IMR-90 (cell line): ENCODE results near the gene DDX4. TPM values are rescaled to one million over a fixed set of nuclear protein-coding genes. Genes with fewer than 3 reads are reported as not detected.

Source experiments
- ATAC-seq: fragments of 200-7000 bp; cut with Tn5 transposase; 2 replicates; pipeline ENCODE4 v1.9.1; 2020; ENCODE audit warnings: low read depth, mild to moderate bottlenecking, moderate library complexity
- BruUV-seq: library from RNA; stranded (reverse); fragments of 400-500 nt; replicated peaks from 2 replicates; lab custom pipeline; 2021; lab: Mats Ljungman, UMichigan
- CTCF ChIA-PET: fragments of 300-600 bp; formaldehyde crosslinking; extraction: SDS; loops from one replicate; lab custom pipeline; 2021; ENCODE audit warnings: antibody characterized with exemption; lab: Yijun Ruan, JAX
- POLR2A ChIA-PET: fragments of 300-600 bp; sonication (Branson Sonifier 250); formaldehyde crosslinking; loops from one replicate; lab custom pipeline; 2022; ENCODE audit warnings: antibody characterized with exemption; ENCODE audit not compliant: unreplicated experiment; lab: Charles Lee
- DNase-seq: peaks from one replicate; pipeline ENCODE4 v3.0.0; 2013
- H2AFZ ChIP-seq: replicated peaks from 2 replicates; pipeline ENCODE3; 2013; ENCODE audit warnings: low read length, mild to moderate bottlenecking; ENCODE audit not compliant: poor library complexity
- H2AK5ac ChIP-seq: 2 replicates; pipeline ENCODE4 v1.6.1; 2013; ENCODE audit warnings: low read depth, low read length, inconsistent platforms
- H2AK9ac ChIP-seq: replicated peaks from 2 replicates; pipeline ENCODE3; 2013; ENCODE audit warnings: mild to moderate bottlenecking, low read depth, low read length, moderate library complexity; ENCODE audit not compliant: poor library complexity
- H2BK120ac ChIP-seq: 2 replicates; pipeline ENCODE4 v1.6.1; 2013; ENCODE audit warnings: low read depth, low read length, inconsistent platforms
- H2BK15ac ChIP-seq: 3 replicates; pipeline ENCODE4 v1.6.1; 2013; ENCODE audit warnings: low read depth, low read length, inconsistent platforms
- H2BK20ac ChIP-seq: 2 replicates; pipeline ENCODE4 v1.6.1; 2013; ENCODE audit warnings: low read depth, mild to moderate bottlenecking, inconsistent platforms, low read length, moderate library complexity
- H2BK5ac ChIP-seq: 2 replicates; pipeline ENCODE4 v1.6.1; 2013; ENCODE audit warnings: mild to moderate bottlenecking, low read depth, low read length, inconsistent platforms; ENCODE audit not compliant: poor library complexity, severe bottlenecking
- H3K14ac ChIP-seq: replicated peaks from 2 replicates; pipeline ENCODE4 v1.6.1; 2013; ENCODE audit warnings: low read depth, low read length, inconsistent platforms
- H3K18ac ChIP-seq: 2 replicates; pipeline ENCODE4 v1.6.1; 2013; ENCODE audit warnings: low read depth, low read length, control low read depth
- H3K23ac ChIP-seq: 2 replicates; pipeline ENCODE4 v1.6.1; 2013; ENCODE audit warnings: low read depth, low read length, inconsistent platforms
- H3K27ac ChIP-seq: 2 replicates; pipeline ENCODE4 v1.5.1; 2013; ENCODE audit warnings: mild to moderate bottlenecking, control low read depth, low read length; ENCODE audit not compliant: insufficient read depth
- H3K27me3 ChIP-seq: 2 replicates; pipeline ENCODE4 v1.6.1; 2013; ENCODE audit warnings: low read length; ENCODE audit not compliant: control insufficient read depth, insufficient read depth
- H3K36me3 ChIP-seq: 2 replicates; pipeline ENCODE4 v1.6.1; 2013; ENCODE audit warnings: low read length, mixed read lengths; ENCODE audit not compliant: control insufficient read depth, insufficient read depth
- H3K4ac ChIP-seq: 2 replicates; pipeline ENCODE4 v1.6.1; 2013; ENCODE audit warnings: low read depth, low read length, inconsistent platforms
- H3K4me1 ChIP-seq: 2 replicates; pipeline ENCODE4 v1.6.1; 2013; ENCODE audit warnings: low read length, mixed read lengths; ENCODE audit not compliant: control insufficient read depth, insufficient read depth
- H3K4me2 ChIP-seq: 2 replicates; pipeline ENCODE4 v1.6.1; 2013; ENCODE audit warnings: low read depth, mild to moderate bottlenecking, control low read depth, low read length, moderate library complexity
- H3K4me3 ChIP-seq: 2 replicates; pipeline ENCODE4 v1.5.1; 2013; ENCODE audit warnings: low read depth, mild to moderate bottlenecking, control low read depth, low read length, moderate library complexity; ENCODE audit not compliant: insufficient read depth
- H3K56ac ChIP-seq: 2 replicates; pipeline ENCODE4 v1.6.1; 2013; ENCODE audit warnings: low read length, inconsistent platforms; ENCODE audit not compliant: insufficient read depth; ENCODE audit errors: extremely low read depth
- H3K79me1 ChIP-seq, 2 experiments: 2 replicates each; pipeline ENCODE4 v1.6.1; 2013; ENCODE audit warnings: low read length in 2 of 2, inconsistent platforms in 1 of 2, low read depth in 1 of 2
- H3K9ac ChIP-seq: 2 replicates; pipeline ENCODE4 v1.6.1; 2013; ENCODE audit warnings: low read depth, low read length, control low read depth
- H3K9me1 ChIP-seq: 2 replicates; pipeline ENCODE4 v1.6.1; 2013; ENCODE audit warnings: low read length, inconsistent platforms; ENCODE audit not compliant: insufficient read depth
- H3K9me3 ChIP-seq: 2 replicates; pipeline ENCODE4 v1.6.1; 2013; ENCODE audit warnings: low read length; ENCODE audit not compliant: control insufficient read depth, insufficient read depth
- H4K20me1 ChIP-seq: 2 replicates; pipeline ENCODE4 v1.6.1; 2013; ENCODE audit warnings: low read length, inconsistent platforms; ENCODE audit not compliant: insufficient read depth
- H4K5ac ChIP-seq: 2 replicates; pipeline ENCODE4 v1.6.1; 2013; ENCODE audit warnings: mild to moderate bottlenecking, low read depth, low read length, control low read depth
- H4K8ac ChIP-seq, 2 experiments: 2 replicates each; pipeline ENCODE4 v1.6.1; 2013; ENCODE audit warnings: low read depth in 2 of 2, low read length in 2 of 2, control low read depth in 1 of 2, inconsistent platforms in 1 of 2
- H4K91ac ChIP-seq: 2 replicates; pipeline ENCODE4 v1.6.1; 2013; ENCODE audit warnings: low read depth, low read length, inconsistent platforms; ENCODE audit not compliant: insufficient read depth
- BHLHE40 ChIP-seq: fragments of 150-350 bp; IDR thresholded peaks from 2 replicates; pipeline ENCODE4 v1.6.1; 2016; ENCODE audit warnings: mild to moderate bottlenecking, low read depth, low read length
- CEBPB ChIP-seq: IDR thresholded peaks from 2 replicates; pipeline ENCODE4 v1.6.1; 2012; ENCODE audit warnings: low read depth, low read length, improper control_type of control experiment
- CHD1 ChIP-seq: IDR thresholded peaks from 2 replicates; pipeline ENCODE4 v1.6.1; 2012; ENCODE audit warnings: low read depth, low read length, improper control_type of control experiment
- FOS ChIP-seq: fragments of 150-350 bp; IDR thresholded peaks from 2 replicates; pipeline ENCODE4 v1.6.1; 2016; ENCODE audit warnings: low read depth, low read length
- NFE2L2 ChIP-seq: fragments of 150-350 bp; IDR thresholded peaks from 2 replicates; pipeline ENCODE4 v1.6.1; 2016; ENCODE audit warnings: low read depth, mild to moderate bottlenecking, low read length
- POLR2A ChIP-seq: IDR thresholded peaks from 2 replicates; pipeline ENCODE4 v1.6.1; 2012; ENCODE audit warnings: mild to moderate bottlenecking, low read depth, low read length
- RFX5 ChIP-seq: IDR thresholded peaks from 2 replicates; pipeline ENCODE4 v1.8.0; 2012; ENCODE audit warnings: low read depth, mild to moderate bottlenecking, low read length, moderate library complexity
- USF2 ChIP-seq: fragments of 150-350 bp; IDR thresholded peaks from 2 replicates; pipeline ENCODE4 v1.6.1; 2017; ENCODE audit warnings: mild to moderate bottlenecking, antibody characterized with exemption, low read length, low read depth
- dilution Hi-C: fragments of 300-500 bp; cut with HindIII; formaldehyde crosslinking; loops from one replicate; pipeline ENCODE4 v1.14.3; 2018; ENCODE audit warnings: low sequenced_read_pairs; ENCODE audit not compliant: unreplicated experiment
- in situ Hi-C: fragments of 300-500 bp; cut with MboI; formaldehyde crosslinking; loops from 3 replicates; pipeline ENCODE4 v1.14.3; 2019; ENCODE audit warnings: low sequenced_read_pairs, inconsistent platforms, mixed read lengths
- intact Hi-C: fragments of 100-400 bp; cut with micrococcal nuclease; formaldehyde crosslinking; loops from 2 replicates; pipeline ENCODE4 v1.10.0; 2022
- polyA plus RNA-seq, 3 experiments: library from polyadenylated mRNA; depleted of rRNA; stranded (reverse); fragments of >200 nt; gene quantifications; 2 replicates each; pipeline ENCODE4 v1.2.3, GENCODE V29; 2012; ENCODE audit warnings: low replicate concordance in 1 of 3
- total RNA-seq: library from RNA; depleted of rRNA; stranded (reverse); fragments of >200 nt; gene quantifications from 2 replicates; pipeline ENCODE4 v1.2.3, GENCODE V29; 2012
- TF ChIP-seq, protein P1 (sequence below): conservative IDR thresholded peaks from 2 replicates; pipeline ENCODE4 v1.5.1; 2012; ENCODE audit warnings: mild to moderate bottlenecking, low read depth, low read length, improper control_type of control experiment
- TF ChIP-seq, protein P2 (sequence below): fragments of 150-350 bp; IDR thresholded peaks from 2 replicates; pipeline ENCODE4 v1.6.1; 2016; ENCODE audit warnings: low read depth, mild to moderate bottlenecking, low read length, moderate library complexity, borderline replicate concordance

Gene DDX4
- total and polyA plus RNA-seq, 2 of the 4 experiments (the other 2 are of a cell fraction) = not detected

DNA sequence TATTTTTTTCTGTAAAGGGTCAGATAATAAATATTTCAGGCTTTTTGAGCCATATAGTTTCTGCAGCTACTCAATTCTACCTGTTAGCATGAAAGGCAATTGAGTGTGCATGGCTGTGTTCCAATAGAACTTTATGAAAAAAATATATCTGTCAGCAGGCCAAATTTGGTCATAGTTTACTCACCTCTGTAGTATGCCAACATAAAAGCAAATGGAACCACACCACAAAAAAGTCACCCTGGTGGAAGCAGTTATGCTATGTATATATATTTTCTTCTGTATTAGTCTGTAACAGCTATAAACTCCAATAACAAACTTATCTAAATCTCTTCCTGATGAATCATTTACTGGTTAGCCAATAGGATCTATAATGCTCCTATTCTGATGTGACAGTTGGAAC lies 29.1 kb upstream of the DDX4 start:
- DNase-seq (peak; percentile 34), ATAC-seq (no peak)
- Histone ChIP-seq H3K36me3 (peaks cover 4% of the 10 kb centered on the region; the same call in 1 of the 2 replicates), H3K9ac (no peak overlapping the region), H2AFZ (no peak overlapping the region), H2BK20ac (no peak overlapping the region), H3K4me1 (peaks cover 2% of the 10 kb centered on the region; the same call in 1 of the 2 replicates), H2BK5ac (no peak overlapping the region), H3K4me2 (no peak overlapping the region), H3K9me3 (no peaks in the 10 kb centered on the region), H3K56ac (no peak overlapping the region), H4K8ac (no peak overlapping the region), H4K5ac (no peak overlapping the region), H2AK5ac (no peak overlapping the region), H3K9me1 (0 out of 2 replicates have a peak, but pooled peaks cover 5% of the 10 kb centered on the region), H2AK9ac (no peak overlapping the region), H3K79me1 (peaks cover 13 to 29% of the 10 kb centered on the region in 2 experiments), H2BK15ac (no peak overlapping the region), H3K4ac (no peak overlapping the region), H3K14ac (no peak overlapping the region), H3K18ac (no peak overlapping the region), H3K23ac (no peak overlapping the region), H4K20me1 (no peaks in the 10 kb centered on the region), H4K91ac (no peak overlapping the region), H2BK120ac (no peak overlapping the region), H3K4me3 (no peak overlapping the region), H3K27ac (no peak overlapping the region), H3K27me3 (no peaks in the 10 kb centered on the region)
- intact Hi-C loops (no loop called here), in situ Hi-C loops (no loop called here), dilution Hi-C loops (no loop called here)
- no peak for TF ChIP-seq CEBPB
- no peak for TF ChIP-seq FOS
- TF ChIP-seq RFX5 = no peak
- no peak for TF ChIP-seq BHLHE40
- TF ChIP-seq NFE2L2 = no peak
- TF ChIP-seq, protein P1, sequence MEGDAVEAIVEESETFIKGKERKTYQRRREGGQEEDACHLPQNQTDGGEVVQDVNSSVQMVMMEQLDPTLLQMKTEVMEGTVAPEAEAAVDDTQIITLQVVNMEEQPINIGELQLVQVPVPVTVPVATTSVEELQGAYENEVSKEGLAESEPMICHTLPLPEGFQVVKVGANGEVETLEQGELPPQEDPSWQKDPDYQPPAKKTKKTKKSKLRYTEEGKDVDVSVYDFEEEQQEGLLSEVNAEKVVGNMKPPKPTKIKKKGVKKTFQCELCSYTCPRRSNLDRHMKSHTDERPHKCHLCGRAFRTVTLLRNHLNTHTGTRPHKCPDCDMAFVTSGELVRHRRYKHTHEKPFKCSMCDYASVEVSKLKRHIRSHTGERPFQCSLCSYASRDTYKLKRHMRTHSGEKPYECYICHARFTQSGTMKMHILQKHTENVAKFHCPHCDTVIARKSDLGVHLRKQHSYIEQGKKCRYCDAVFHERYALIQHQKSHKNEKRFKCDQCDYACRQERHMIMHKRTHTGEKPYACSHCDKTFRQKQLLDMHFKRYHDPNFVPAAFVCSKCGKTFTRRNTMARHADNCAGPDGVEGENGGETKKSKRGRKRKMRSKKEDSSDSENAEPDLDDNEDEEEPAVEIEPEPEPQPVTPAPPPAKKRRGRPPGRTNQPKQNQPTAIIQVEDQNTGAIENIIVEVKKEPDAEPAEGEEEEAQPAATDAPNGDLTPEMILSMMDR = no peak
- TF ChIP-seq, protein P2, sequence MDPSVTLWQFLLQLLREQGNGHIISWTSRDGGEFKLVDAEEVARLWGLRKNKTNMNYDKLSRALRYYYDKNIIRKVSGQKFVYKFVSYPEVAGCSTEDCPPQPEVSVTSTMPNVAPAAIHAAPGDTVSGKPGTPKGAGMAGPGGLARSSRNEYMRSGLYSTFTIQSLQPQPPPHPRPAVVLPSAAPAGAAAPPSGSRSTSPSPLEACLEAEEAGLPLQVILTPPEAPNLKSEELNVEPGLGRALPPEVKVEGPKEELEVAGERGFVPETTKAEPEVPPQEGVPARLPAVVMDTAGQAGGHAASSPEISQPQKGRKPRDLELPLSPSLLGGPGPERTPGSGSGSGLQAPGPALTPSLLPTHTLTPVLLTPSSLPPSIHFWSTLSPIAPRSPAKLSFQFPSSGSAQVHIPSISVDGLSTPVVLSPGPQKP = no peak
- no peak for TF ChIP-seq USF2
- no peak for TF ChIP-seq CHD1
- no peak for TF ChIP-seq POLR2A
- no TSS peak for BruUV-seq
- ChIA-PET CTCF (no interaction called here), POLR2A (no interaction called here)
